ENCODE data around the gene SCAF4. TPM values are rescaled to one million over a fixed set of nuclear protein-coding genes. Genes with fewer than 3 reads are reported as not detected.

The SCAF4 gene
- total and polyA plus RNA-seq, 9 of the 15 experiments (the other 6 are each of a cell fraction or from before 2014, with no cell fraction given) = 2.3 to 55.7 (median 17.2) TPM

- in situ Hi-C loops (cut with MboI) = no loop called here
- H3K4me3 ChIP-seq = no peak overlapping the region
- 95% methylated on average over 5 of the region's 5 CpGs for WGBS (ENCODE audit: insufficient coverage, low coverage, missing lambda C conversion rate)
- H4K20me1 ChIP-seq (replicated peaks; ENCODE audit: control insufficient read depth, insufficient read depth, low read length) = no peaks in the 10 kb centered on the region
- no peak overlapping the region for H3K9ac ChIP-seq (ENCODE audit: insufficient read depth in 1 of 2, low read depth in 2 of 2, low read length in 2 of 2)
- TF ChIP-seq ZKSCAN1 (IDR thresholded peaks at IDR 0.05; ENCODE audit: low read depth, low read length) = peak; percentile 93
- no peak for TF ChIP-seq E2F8 (IDR thresholded peaks at IDR 0.05; ENCODE audit: low read depth, partially characterized antibody)
- no peak for TF ChIP-seq PYGO2 (tag; IDR thresholded peaks at IDR 0.05)
- no peak overlapping the region for H3K27ac ChIP-seq (ENCODE audit: extremely low read depth, low read depth, low read length)
- H2AFZ ChIP-seq (ENCODE audit: low read depth, low read length) = no peak overlapping the region
- no peaks in the 10 kb centered on the region for H3K27me3 ChIP-seq (ENCODE audit: control insufficient read depth in 2 of 2, insufficient read depth in 2 of 2, low read length in 2 of 2)
- H3K9me3 ChIP-seq (replicated peaks; ENCODE audit: control insufficient read depth, insufficient read depth, low read depth, low read length) = no peaks in the 10 kb centered on the region
- BruUV-seq (replicated peaks) = no TSS peak
- H3K4me2 ChIP-seq (ENCODE audit: insufficient read depth, low read length) = no peak overlapping the region
- ChIA-PET POLR2A (interaction anchor here (0.5 to 1.2 kb wide), 2 partner anchors 18 to 64 kb away, joined by 4 to 5 read pairs; no protein-coding TSS in a partner anchor), CTCF (ENCODE audit: low intra/inter-chr PET ratio) (no interaction called here)
- H3K36me3 ChIP-seq (ENCODE audit: control insufficient read depth, insufficient read depth, low read length) = peaks cover 95% of the 10 kb centered on the region
- DNase-seq (ENCODE audit: extremely low read depth in 1 of 4, low spot score in 3 of 4) = no peak
- peaks cover 11% of the 10 kb centered on the region; the same call in 2 of the 3 replicates for H3K79me2 ChIP-seq (ENCODE audit: control insufficient read depth, insufficient read depth, low read length)
- FAIRE-seq = no peak
- intact Hi-C loops (cut with micrococcal nuclease) = no loop called here
- ATAC-seq = no peak
- no peaks in the 10 kb centered on the region for H3K4me1 ChIP-seq (replicated peaks in 1 of 2; ENCODE audit: control insufficient read depth in 2 of 2, insufficient read depth in 2 of 2, low read length in 2 of 2)
- H3K9me1 ChIP-seq (ENCODE audit: control insufficient read depth, insufficient read depth, low read length) = no peaks in the 10 kb centered on the region
Observed at GRCh38 chr21:31688603-31689368, 43.1 kb downstream of the SCAF4 start.

Measured in K562 (cell line).